Gastroesophageal sphincter (tissue), 3 donors: ENCODE results near the gene FAM3A.

Source experiments
- EP300 ChIP-seq: sonication (generic); formaldehyde crosslinking; IDR thresholded peaks from one replicate; pipeline ENCODE4 v1.6.1; 2017; ENCODE audit warnings: antibody characterized with exemption, mild to moderate bottlenecking
- POLR2A ChIP-seq, 2 donors: fragments of 450-650 bp; IDR thresholded peaks; one replicate each; pipeline ENCODE4 v1.6.1; 2017; ENCODE audit warnings: antibody characterized with exemption in 2 of 2, mild to moderate bottlenecking in 2 of 2, moderate library complexity in 1 of 2
- POLR2AphosphoS5 ChIP-seq: sonication (generic); formaldehyde crosslinking; IDR thresholded peaks from one replicate; pipeline ENCODE4 v1.6.1; 2017; ENCODE audit warnings: antibody characterized with exemption
- TF ChIP-seq, protein P1 (sequence below), 4 experiments: fragments of 200-600 bp in 2 of 4; fragments of 450-650 bp in 2 of 4; sonication (generic) in 1 of 4; IDR thresholded peaks; one replicate each; pipeline ENCODE4 v1.5.1; 2017 to 2019; ENCODE audit warnings: antibody characterized with exemption in 4 of 4, mild to moderate bottlenecking in 2 of 4, moderate library complexity in 2 of 4

DNA sequence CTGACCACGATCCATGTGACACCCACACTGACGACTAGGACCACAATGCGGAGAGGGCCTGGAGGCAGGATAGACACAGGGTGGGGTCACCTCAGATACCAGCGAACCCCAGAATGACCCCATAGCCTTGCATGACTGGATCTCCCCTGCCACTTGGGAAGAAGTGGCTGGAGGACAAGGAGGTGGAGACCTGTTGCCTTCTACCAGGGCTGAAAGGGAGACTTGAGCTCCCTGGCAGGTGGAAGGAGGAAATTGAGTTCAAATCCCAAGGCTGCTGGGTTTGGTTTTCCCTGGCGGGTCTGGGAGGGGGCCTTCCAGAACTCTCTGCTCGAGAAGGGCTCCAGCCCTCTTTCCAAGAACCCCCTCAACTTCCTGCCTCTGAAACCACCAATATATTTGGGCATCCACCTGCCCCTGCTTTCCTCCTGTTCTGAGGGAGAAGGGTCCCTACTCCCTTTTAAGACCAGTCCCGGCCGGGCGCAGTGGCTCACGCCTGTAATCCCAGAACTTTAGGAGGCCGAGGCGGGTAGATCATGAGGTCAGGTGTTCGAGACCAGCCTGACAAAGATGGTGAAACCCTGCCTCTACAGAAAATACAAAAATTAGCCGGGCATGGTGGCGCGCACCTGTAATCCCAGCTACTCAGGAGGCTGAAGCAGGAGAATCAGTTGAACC is 3.0 kb downstream of the FAM3A start:
- TF ChIP-seq POLR2A (IDR thresholded peaks at IDR 0.05) (no peak), POLR2AphosphoS5 (no peak), EP300 (no peak)
- TF ChIP-seq, protein P1, sequence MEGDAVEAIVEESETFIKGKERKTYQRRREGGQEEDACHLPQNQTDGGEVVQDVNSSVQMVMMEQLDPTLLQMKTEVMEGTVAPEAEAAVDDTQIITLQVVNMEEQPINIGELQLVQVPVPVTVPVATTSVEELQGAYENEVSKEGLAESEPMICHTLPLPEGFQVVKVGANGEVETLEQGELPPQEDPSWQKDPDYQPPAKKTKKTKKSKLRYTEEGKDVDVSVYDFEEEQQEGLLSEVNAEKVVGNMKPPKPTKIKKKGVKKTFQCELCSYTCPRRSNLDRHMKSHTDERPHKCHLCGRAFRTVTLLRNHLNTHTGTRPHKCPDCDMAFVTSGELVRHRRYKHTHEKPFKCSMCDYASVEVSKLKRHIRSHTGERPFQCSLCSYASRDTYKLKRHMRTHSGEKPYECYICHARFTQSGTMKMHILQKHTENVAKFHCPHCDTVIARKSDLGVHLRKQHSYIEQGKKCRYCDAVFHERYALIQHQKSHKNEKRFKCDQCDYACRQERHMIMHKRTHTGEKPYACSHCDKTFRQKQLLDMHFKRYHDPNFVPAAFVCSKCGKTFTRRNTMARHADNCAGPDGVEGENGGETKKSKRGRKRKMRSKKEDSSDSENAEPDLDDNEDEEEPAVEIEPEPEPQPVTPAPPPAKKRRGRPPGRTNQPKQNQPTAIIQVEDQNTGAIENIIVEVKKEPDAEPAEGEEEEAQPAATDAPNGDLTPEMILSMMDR (IDR thresholded peaks at IDR 0.05) = no peak
